HG02885 (cell line): ENCODE results near the gene ZNF780B.

ENCODE experiments used
- ATAC-seq: cut with Tn5 transposase; IDR thresholded peaks from one replicate; pipeline ENCODE4 v1.9.1; 2021; ENCODE audit warnings: mild to moderate bottlenecking; ENCODE audit not compliant: unreplicated experiment, poor library complexity

Gene ZNF780B

DNA sequence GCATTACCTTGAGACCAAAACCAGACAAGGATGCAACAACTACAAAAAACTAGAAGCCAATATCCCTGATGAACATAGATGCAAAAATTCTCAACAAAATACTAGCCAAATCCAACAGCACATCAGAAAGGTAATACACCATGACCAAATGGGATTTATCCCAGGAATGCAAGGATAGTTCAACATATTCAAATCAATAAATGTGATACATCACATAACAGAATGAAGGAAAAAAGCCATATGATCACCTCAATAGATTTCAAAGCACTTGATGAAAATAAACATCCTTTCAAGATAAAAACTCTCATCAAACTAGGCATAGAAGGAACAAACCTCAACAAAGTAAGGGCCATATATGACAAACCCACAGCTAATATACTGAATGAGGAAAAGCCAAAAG is 69.4 kb downstream of the ZNF780B start:
- no peak for ATAC-seq

DNA sequence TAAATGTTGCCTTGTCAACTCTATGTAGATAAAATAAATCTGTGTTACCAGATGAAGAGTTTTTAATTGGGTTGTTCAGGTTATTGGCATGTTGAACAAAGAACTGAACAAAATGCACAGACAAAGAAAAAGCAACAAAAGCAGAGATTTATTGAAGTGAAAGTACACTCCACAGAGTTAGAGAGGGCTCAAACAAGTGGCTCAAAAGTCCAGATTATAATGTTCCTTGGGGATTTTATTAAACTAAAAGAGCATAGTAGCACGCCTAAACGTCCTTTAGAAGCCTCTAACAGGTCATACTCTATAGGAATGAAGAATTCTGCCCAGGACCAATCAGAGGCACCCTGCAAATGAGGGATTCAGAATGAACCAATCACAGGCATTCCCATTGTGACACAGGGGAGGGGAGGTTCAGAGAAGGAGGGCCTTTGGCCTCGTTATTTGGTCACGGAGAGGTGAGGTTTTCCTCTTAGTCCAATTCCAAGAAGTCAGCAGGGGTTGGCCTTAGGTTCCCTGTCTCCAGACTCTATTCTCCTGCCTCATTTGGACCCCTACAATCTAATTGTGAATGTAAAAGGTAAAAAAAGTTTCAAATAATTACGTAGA is 72.2 kb downstream of the ZNF780B start:
- no peak for ATAC-seq

DNA sequence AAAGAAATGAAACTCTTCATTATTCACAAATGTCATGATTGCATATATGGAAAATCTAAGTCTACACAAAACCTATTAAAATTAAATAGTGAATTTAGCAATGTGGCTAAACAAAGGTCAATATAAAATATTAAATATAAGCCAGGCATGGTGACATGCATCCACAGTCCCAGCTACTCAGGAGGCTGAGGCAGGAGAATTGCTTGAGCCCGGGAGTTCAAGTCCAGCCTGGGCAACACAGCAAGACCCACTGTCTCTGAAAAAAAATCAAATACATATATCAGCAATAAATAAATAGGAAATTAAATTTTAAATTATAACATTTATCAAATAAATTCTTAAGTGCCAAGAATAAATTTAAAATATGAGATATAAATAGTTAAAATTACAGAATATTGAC is 73.1 kb downstream of the ZNF780B start:
- ATAC-seq: no peak
